Stimulated activated CD8-positive, alpha-beta memory T cell treated with anti-CD3 and anti-CD28 coated beads, Interleukin-15, amount 100 ng/mL, for 48 hours (primary cell): ENCODE data around the gene CCNF.
"Not testable (repeated sequence)": the region's sequence is repeated elsewhere in the genome, so short reads cannot be mapped to it uniquely, and the experiment has no call there.

Experiments
- DNase-seq, 2 donors: peaks; one replicate each; pipeline ENCODE4 v3.0.0-alpha.2; 2020; ENCODE audit warnings: low read depth in 2 of 2

The CCNF gene

DNA sequence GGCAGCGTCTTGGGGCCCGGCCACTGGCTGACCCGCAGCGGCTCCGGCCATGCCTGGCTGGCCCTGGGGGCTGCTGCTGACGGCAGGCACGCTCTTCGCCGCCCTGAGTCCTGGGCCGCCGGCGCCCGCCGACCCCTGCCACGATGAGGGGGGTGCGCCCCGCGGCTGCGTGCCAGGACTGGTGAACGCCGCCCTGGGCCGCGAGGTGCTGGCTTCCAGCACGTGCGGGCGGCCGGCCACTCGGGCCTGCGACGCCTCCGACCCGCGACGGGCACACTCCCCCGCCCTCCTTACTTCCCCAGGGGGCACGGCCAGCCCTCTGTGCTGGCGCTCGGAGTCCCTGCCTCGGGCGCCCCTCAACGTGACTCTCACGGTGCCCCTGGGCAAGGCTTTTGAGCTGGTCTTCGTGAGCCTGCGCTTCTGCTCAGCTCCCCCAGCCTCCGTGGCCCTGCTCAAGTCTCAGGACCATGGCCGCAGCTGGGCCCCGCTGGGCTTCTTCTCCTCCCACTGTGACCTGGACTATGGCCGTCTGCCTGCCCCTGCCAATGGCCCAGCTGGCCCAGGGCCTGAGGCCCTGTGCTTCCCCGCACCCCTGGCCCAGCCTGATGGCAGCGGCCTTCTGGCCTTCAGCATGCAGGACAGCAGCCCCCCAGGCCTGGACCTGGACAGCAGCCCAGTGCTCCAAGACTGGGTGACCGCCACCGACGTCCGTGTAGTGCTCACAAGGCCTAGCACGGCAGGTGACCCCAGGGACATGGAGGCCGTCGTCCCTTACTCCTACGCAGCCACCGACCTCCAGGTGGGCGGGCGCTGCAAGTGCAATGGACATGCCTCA, 42.6 kb downstream of the CCNF start:
- no peak for DNase-seq

DNA sequence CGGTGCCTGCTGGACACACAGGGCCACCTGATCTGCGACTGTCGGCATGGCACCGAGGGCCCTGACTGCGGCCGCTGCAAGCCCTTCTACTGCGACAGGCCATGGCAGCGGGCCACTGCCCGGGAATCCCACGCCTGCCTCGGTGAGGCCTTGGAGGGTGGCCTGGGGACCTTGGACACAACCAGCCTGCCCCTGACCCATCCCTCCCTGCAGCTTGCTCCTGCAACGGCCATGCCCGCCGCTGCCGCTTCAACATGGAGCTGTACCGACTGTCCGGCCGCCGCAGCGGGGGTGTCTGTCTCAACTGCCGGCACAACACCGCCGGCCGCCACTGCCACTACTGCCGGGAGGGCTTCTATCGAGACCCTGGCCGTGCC, 43.2 kb downstream of the CCNF start:
- DNase-seq: no peak

DNA sequence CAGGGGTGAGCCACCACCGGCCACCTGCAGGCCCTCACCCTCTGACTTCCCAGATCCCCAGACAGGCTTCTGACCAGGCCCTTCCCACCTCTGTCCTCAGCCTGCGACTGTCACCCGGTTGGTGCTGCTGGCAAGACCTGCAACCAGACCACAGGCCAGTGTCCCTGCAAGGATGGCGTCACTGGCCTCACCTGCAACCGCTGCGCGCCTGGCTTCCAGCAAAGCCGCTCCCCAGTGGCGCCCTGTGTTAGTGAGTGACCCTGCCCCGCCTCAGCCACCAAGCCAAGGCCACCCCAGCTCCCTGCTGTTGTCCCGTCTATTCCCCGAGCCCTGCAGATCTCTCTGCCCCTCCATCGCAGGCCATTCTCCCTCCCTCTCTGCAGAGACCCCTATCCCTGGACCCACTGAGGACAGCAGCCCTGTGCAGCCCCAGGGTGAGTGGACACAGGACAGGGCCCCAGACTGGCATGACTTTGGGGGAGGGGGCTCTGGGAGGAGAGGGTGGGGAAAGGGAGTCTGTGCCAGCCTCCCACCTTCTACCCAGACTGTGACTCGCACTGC, 43.7 kb downstream of the CCNF start:
- no peak for DNase-seq

- DNase-seq: no peak
Observed at GRCh38 chr16:2473446-2473926, 44.2 kb downstream of the CCNF start.

- DNase-seq: peak; percentile 41 to 51
Observed at GRCh38 chr16:2473999-2474876, 45.0 kb downstream of the CCNF start.

- peak; percentile 86 for DNase-seq
Observed at GRCh38 chr16:2474877-2475412, 45.7 kb downstream of the CCNF start, which contains the start of gene TBC1D24. Gene TBC1D24, plus strand, starts transcription at chr16:2475127. Its CDS starts 21,022 bp downstream, at chr16:2496149.

DNA sequence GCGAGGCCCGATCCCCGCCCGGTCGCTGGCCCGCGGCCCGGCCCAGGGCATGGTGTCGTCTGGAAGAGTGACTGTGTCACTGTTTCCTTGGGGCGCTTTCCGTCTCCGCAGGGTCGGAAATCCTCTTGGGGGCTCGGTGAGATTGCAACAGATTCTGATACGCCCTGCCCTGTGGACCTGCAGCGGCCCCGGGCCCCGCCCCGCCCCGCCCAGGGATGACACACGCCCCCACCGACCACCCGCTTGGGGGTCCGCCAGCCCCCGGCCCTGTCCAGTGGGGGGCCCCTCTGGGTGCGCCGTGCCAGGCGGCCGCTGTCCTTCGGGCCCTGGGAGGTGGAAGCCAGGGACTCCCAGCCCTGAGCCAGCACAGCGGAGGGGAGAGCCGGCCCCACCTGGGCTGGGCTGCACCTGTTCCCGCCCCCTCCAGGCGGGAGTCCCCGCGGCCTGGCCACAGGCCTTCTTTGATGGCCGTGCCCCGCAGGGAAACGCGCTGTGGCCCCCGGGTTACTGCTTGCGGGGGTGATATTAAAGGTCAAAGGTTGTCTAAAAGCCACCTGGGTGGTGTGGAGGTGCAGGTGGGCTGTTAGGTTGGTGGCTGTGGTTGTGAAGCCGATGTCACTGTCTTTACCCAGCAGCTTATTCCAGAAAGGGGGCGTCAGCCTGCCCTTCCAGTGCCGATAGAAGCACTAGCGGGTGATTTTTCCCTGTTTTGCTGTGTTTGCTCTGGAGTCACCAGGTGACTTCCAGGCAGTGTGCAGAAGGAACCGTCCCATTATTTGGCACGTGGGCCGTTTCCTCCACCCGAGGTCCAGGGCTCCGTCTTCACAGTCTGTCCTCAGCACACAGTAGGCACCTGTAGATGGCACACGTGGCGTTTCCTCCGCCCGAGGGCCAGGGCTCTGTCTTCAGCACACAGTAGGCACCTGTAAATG, 46.4 kb downstream of the CCNF start:
- DNase-seq: peak in 1 of 2 donors; percentile 26

DNA sequence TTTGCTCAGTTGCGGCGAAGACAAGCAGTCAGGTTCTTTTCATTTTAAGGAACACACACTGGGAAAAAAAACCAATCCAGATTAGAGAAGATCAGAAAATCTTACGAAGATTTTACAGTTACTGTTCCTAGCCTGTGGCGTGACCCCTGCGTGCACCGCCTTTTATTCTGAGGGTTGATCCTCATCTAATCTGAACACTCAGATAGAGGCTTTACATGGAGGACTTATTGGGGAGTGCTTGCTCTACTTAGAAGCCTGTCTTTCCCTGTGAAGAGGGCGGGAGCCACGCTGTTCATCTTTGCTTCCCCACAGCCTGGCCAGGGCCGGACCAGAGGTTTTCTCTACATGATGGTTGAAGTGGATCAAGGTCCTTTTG, 47.1 kb downstream of the CCNF start:
- DNase-seq: no peak

- DNase-seq: no peak
Observed at GRCh38 chr16:2476741-2477140, 47.5 kb downstream of the CCNF start.

- DNase-seq: no peak
Observed at GRCh38 chr16:2477327-2477726, 48.1 kb downstream of the CCNF start.

GRCh38 chr16:2478279-2478678, 49.0 kb downstream of the CCNF start:
- no peak for DNase-seq

DNA sequence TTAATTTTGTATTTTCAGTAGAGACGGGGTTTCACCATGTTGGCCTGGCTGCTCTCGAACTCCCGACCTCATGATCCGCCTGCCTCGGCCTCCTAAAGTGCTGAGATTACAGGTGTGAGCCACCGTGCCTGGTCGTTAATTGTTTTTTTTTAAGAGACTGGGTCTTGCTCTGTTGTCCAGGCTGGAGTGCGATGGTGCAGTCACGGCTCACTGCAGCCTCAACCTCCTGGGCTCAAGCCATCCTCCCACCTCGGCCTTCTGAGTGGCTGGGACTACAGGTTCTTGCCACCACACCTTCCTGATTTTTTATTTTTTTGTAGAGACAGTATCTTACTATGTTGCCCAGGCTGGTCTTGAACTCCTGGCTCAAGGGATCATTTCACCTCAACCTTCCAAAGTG, 50.7 kb downstream of the CCNF start:
- not testable (repeated sequence) for DNase-seq

DNA sequence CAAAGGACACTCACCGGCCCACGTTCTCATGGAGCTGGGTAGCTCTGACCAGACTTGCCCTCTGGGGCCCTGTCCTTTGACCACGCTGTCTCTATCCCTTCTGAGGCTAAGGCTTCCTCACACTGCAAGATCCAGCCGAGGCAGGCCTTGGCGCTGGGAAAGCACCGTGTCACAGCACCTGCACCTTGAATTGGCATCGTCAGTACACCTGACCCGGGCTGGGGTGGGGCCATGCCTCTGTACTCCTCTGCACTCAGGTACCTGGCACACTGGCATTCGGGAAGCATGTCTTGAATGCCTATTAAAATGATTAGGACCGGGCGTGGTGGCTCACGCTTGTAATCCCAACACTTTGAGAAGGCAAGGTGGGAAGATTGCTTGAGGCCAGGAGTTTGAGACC, 51.7 kb downstream of the CCNF start:
- no peak for DNase-seq

DNA sequence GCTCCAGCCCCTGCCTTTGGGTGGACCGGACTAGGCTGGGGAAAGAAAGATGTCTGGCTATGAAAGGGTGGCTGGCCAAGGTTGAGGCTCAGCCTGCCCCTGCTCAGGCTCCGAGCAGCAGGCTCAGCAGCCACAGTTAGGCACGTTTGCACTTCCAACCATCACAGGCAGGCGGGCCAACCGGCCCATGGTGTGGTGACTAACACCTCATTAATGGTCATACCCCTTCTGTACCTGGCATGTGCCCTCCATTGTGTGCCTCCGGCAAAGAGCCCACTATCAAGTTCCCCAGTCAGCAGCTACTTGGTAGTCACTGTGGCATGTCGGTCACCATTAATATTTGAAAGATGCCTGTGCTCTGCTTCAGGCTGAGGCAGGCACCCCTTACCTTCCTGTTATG, 52.4 kb downstream of the CCNF start:
- DNase-seq: no peak

DNA sequence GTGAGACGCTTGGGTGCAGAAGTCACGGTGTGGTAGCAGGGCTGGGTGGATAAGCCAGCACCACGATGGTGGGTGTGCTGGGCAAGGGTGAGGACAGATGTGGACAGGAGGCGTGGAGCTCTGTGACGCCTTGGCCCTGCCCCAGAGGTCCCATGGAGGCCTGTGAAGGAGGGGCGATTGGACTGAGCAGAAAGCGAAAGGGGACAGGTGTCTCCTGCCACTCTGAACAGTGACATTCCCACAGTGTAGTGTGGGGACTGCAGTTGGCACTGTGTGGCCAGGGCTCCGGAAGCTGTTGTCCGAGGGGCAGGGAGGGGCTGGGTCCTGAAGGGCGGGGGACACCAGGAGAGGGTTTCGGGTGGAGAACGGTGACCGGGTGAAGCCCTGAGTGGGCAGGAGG, 53.0 kb downstream of the CCNF start:
- no peak for DNase-seq

DNA sequence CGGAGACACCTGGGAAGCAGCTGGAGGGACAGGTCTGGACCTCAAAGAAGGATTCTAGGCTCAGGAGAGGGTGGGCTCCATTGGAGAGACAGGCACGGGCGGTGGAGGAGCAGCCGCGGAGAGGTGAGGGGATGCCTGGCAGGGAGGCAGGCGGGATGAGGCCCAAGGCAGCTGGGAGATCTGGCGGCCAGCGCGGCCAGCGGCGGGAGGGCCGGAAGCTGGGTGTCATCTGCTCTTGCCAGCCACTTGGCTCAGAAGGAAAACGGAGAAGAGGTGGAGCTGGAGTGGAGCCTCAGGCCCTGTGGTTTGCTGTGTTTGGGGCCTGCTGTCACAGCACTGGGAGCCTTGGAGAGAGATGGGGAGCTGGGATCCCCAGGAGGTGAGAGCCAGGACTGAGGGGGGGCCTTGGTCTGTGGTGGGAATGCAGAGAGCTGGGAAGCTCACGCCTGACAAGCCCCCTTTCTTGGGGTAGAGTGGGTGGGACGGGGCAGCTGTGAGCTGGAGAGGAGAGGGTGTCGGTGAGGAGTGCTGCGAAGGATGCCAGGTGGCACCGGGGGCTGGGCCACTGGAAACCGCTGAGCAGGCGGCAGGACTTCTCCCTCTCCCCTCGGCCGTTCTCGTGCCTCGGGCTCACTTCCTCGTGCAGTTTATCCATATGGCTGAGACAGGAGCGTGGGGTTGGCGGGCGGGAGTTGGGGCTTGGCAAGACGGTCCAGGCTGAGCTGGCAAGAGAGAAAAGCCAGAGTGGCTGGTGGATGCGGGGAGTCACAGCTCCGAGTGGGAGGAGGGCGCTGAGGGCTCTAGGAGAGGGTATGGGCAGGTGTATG, 53.7 kb downstream of the CCNF start:
- no peak for DNase-seq

DNA sequence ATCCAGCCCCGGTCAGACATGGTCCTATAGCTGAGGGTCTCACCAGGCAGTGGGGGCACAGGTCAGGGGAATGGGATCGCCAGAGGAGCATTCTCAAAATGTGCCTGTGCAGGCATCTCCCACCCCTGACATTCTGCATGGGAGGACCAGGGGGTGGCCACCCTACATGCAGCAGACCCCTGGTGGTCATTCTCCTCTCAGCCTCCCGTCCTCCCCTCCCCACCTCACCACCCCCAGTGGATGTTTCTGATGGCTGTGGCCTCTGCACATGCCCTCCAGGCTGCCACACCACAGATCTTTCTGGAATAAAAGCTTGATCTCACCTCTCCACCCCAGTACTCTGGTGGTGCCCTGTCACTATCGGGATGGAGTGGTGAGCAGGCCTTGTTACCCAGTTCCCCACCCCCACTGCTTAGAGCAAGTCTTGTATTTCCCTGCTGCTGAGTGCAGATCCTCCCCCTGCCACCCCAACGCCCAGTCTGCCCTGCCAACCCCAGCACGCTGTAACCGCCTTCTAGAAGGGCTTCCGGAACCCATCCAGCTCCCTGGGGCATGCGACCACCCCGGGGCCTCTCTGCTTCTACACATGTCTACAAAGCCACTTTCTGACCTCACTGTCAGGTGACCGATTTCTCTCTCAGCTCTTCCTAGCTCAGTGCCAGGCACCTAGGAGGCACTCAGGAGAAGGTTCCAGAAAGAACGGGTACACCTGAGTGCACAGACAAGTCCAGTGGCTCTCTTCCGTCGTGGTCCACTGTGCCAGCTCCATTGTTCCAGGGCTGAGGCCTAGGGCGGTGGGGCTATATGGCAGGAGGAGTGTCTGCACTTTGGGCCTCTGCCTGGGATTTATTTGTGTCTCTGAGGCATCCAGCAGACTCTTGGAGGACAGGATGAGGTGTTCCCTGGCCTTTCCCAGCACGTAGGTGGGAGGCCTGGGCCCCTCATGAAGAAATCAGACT, 55.0 kb downstream of the CCNF start:
- no peak for DNase-seq

DNA sequence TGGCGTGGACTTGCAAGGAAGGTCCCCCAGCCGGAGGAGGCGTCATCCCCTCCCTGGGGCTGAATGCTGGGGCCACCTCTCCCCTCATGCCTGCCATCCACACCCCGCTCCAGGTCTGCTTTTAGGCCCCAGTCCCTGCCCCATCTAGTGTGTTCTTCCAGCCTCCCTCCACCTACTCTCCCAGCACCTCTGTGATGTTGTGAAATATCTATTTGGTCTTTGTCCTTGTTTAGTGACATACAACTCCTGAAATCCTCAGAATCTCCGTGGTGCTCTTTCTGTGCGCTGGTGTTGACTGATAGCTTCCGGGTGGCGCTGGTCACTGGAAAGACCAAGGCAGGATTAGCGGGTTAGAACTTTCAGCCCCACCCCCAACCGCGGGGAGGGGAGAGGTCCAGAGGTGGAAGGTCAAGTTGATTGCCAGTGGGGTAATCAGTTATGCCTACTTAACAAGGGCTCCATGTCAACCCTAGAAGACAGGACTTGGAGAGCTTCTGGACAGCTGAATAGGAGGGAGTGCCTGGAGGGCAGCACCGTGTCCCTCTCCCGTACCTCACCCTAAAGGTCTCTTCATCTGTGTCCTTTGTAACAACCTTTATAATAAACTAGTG, 55.8 kb downstream of the CCNF start:
- no peak for DNase-seq
